GM18858 (cell line): ENCODE results near the gene PDC.

Experiments used
- ATAC-seq: cut with Tn5 transposase; IDR thresholded peaks from one replicate; pipeline ENCODE4 v1.9.1; 2021; ENCODE audit not compliant: unreplicated experiment

Gene PDC

GRCh38 chr1:186461014-186461413 lies at the start of gene PDC:
Gene PDC (minus strand): TSS chr1:186461114. CDS start chr1:186449459, 11,655 bp downstream.
- no peak for ATAC-seq

GRCh38 chr1:186503190-186503589 lies 42.3 kb upstream of the PDC start:
- ATAC-seq: no peak

DNA sequence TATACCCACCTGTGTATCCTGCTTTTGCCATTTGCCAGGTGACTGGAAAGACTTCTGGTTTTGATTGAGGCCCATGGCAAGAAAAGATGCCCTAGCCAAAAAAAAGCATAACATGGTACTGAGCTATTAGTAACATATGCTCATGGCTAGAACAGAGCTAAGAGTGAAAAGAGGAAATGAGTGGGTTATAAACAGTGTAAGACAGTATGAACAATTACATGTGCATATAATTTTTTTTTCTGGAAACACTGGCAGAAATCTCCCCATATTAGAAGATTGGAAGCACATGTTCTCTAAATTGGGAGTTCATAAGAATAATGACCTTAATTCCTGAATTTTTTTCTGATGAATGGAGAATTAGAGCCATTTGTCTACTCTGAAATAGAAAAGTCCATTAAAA lies 41.2 kb upstream of the PDC start:
- ATAC-seq: peak; percentile 59

DNA sequence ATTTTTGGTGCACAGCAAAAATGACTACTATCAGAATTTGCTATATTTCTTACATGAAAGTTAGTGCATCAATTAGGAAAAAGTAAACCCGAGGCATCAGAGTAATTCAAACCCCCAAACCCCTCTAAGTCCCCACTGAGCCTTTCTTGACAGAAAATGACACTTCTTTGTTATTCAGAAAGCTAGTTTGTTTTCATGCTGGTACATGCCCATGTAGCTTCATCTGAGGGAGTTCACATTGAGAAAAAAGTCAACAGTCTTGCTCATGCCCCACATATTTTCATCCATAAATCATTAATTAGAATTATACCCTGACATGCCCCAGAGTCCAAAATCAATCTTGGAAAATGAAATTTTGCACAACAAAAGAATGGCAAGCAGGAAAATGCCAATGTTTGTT lies 39.9 kb upstream of the PDC start:
- ATAC-seq: no peak

GRCh38 chr1:186499571-186499970 lies 38.7 kb upstream of the PDC start:
- ATAC-seq: no peak

DNA sequence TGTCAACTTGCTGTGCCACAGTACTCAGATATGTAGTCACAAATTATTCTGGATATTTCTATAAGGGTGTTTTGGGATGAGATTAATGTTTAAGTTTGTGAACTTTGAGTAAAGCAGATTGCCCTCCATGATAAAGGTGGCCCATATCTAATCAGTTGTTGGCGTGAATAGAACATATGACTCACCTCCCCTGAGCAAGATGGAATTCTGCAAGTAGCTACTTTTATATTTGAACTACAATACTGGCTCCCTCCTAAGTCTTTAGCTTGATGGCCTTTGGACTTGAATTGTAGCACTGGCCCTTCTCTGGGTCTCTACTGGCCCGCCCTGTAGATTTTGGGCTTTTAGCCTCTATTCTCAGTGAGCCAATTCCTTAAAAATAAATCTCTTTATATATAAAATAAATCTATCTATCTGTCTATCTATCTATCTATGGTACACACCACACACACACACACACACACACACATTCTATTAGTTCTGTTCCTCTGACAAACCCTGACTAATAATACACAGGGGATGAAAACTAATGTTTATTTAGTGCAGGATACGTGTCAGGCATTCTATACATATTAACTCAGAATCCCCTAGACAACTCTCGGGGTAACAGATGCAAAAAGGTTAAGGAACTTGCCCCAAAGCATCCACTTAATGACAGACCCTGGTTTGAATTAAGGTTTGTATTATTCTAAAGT lies 37.9 kb upstream of the PDC start:
- ATAC-seq: no peak

DNA sequence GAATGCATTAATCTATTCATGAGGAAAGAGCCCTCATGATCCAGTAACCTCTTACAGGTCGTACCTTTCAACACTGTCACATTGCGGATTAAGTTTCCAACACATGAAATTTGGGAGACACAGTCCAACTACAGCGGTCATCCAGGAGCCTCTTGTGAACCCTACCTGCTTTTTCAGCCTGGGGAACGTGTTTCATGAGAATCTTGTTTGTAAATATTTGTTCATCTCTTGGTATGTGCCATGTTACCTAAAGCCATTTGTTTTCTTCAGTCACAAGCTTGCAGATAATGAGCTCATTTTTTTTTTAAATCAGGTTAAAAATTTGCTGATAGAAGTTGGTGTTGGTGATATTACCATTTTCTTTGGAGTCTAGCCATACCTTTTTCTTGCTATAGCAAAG lies 37.2 kb upstream of the PDC start:
- ATAC-seq: no peak

GRCh38 chr1:186497651-186498050 lies 36.7 kb upstream of the PDC start:
- ATAC-seq: peak; percentile 37

DNA sequence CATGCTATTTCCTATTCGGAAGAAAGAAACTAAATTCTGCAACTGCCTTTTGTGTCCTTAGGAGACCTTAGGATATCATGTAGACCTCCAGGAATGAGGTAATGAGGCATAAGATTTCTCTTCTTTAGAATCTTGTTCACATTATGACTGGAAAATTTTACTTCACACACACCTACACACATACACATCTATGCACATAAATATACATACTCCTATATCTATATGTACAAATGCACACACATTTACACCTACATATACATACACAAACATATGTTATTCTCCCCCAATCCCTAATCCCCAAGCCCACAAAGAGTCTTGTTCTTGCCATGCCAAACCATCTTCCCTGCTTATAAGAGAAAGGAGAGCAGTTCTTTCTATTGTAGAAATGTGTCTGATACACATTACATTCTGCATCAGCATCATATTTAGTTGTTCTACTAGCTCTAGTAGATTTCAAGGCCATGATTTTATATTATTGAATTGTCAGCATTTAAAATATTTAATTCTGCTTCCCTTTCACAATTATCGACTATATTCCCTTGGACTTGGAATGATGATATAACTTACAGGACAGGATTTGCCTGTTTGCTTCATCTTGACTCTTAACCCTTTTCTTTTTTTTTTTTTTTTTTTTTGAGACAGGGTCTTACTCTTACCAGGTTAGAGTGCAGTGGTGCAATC lies 35.4 kb upstream of the PDC start:
- ATAC-seq: no peak

- ATAC-seq: peak; percentile 63
Measured at GRCh38 chr1:186494832-186495271, 33.9 kb upstream of the PDC start.

DNA sequence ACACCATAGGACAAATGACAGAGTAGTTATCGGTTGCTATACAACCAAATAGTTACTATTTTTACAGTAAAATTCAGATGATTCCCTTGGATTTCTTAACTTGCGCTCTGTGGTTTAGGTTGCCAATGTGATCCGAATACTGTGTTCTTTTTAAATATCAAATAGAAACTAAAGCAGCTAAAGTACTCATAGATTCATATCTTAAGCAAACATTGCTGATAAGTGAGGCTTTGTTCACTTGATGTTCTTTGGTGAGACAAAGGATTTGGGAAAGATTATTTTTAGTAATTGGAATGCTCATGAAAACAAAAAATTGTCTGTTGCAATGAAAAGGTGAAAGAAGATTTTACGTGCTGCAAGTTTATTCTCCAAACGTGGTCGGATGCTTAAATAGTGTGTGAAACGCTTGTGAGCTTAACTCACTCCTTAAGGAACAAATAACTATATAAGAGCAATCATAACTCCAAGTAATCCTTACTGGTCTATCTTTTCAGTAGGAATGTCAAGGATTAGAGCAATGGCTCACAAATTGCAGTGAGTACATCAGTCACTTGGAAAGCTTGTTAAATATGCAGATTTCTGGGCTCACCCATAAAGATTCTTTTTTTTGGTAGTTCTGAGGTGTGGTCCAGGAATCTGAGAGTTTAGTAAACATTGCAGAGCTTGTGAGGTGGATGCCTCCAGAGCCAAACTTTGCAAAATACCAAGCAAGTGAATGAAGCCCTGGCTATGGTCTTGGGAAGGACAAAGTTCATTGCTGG lies 31.8 kb upstream of the PDC start:
- ATAC-seq: no peak

DNA sequence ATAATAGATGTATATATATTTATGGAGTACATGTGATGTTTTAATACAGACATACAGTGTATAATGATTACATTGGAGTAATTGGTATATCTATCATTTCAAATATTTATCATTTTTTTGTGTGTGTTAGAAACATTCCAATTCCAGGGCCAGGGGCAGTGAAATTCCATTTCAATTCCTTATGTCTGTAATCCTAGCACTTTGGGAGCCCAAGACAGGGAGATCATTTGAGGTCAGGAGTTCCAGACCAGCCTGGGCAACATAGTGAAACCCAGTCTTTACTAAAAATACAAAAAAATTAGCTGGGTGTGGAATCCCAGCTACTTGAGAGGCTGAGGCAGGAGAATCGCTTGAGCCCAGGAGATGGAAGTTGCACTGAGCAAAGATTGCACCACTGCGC lies 30.4 kb upstream of the PDC start:
- ATAC-seq: no peak

GRCh38 chr1:186487163-186487562 lies 26.2 kb upstream of the PDC start:
- ATAC-seq: no peak

- ATAC-seq: no peak
Measured at GRCh38 chr1:186486061-186486460, 25.1 kb upstream of the PDC start.

DNA sequence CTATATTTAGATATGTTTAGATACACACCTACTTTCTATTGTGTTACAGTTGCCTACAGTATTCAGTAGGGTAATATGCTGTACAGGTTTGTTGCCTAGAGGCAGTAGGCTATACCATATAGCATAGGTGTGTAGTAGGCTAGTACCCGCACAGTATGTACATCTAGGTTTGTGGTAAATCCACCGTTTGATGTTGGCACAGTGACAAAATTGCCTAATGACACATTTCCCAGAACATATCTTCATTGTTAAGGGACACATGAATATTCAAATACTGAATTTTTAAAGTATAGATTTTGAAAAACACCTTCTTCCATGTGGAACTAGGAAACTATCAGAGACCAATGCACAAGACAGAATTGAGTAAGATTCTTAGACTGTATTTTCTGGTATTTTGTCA lies 22.6 kb upstream of the PDC start:
- ATAC-seq: no peak

- ATAC-seq: peak; percentile 80
Measured at GRCh38 chr1:186482661-186483255, 21.8 kb upstream of the PDC start.

GRCh38 chr1:186481303-186481888 lies 20.5 kb upstream of the PDC start:
- no peak for ATAC-seq

- no peak for ATAC-seq
Measured at GRCh38 chr1:186479162-186479561, 18.2 kb upstream of the PDC start.

DNA sequence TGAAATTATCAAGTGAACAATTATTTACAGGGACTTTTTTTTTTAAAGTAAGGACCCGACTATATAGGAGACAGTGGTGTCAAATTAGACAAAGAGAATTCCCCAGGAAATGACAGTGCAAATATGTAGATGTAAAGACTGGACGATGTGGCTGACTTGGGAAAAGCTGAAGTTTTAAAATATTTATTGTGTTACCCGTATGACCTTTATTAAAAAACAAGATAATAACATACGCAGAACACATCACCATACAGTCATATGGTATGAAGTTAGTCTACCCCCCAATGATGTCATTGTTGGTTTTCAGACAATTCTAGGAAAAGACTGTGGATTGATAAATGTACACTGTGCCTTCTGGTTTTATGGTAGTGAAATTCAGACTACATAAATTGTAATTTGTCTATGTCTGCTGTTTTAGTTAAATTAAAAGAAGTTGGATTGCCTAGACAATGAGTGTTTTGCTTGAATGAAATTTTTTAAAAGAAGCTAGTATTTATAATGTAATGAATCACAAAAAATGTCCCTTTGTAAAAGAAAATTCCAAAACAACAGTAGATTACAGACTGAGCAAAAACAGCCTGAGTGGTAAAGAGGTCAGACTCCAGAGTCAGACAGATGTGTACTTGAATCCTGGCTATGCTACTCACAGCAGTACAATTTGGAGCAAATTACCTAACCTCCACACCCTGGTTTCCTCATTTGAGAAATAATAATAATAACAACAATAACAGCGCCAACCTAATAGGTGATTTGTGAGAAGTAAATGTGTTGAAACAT lies 15.5 kb upstream of the PDC start:
- ATAC-seq: no peak

DNA sequence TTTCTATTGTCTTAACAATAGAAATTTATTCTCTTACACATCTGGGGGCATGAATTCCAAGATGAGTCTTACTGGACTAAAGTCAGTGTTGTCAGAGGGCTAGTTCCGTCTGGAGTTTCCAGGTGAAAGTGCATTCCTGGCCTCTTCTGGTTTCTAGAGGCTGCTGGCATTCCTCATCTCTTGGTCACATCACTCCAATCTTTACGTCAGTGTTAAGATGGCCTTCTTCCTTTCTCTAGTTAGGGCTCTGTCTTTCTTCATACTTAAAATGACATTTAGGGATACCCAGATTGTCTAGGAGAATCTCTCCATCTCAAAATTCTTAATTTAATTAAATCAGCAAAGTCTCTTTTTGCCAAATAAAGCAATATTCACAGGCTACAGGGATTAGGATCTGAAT lies 13.3 kb upstream of the PDC start:
- no peak for ATAC-seq
